H54 (cell line): ENCODE results near the gene CRACDL.

Source experiments
- DNase-seq: peaks from one replicate; pipeline ENCODE4 v3.0.0; 2011; ENCODE audit warnings: low spot score, mixed read lengths; ENCODE audit not compliant: insufficient read length
- FAIRE-seq: peaks from 3 replicates; lab custom pipeline; 2011; peaks lifted over from hg19 to GRCh38; lab: Jason Lieb, UNC
- POLR2A ChIP-seq: IDR thresholded peaks from 2 replicates; pipeline ENCODE4 v1.6.1; 2011; ENCODE audit warnings: low read depth, mild to moderate bottlenecking, low read length

Gene CRACDL

DNA sequence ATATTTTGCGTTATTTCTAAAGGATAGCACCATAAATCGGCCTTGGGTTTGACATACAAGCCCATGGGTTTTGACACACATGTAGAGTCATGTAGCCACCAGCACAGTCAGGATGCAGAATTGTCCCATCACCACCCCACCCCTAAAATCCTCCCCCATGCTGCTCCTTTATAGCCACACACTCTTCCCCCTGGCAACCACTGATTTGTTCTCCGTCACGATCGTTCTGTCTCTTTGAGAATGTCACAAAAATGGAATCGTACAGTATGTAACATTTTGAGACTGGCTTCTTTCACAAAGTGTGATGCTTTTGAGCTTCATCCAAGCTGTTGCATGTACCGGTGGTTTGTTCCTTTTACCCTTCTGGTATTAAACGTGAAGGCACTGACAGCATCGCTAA lies 39.1 kb downstream of the CRACDL start:
- TF ChIP-seq POLR2A: no peak
- no peak for DNase-seq
- no peak for FAIRE-seq

- DNase-seq (no peak), FAIRE-seq (no peak)
- TF ChIP-seq POLR2A: no peak
Observed at GRCh38 chr2:98896416-98896815, 39.6 kb downstream of the CRACDL start.

GRCh38 chr2:98895901-98896300 lies 40.1 kb downstream of the CRACDL start:
- DNase-seq: no peak
- FAIRE-seq: no peak
- TF ChIP-seq POLR2A: no peak

- DNase-seq (no peak), FAIRE-seq (no peak)
- TF ChIP-seq POLR2A: no peak
Observed at GRCh38 chr2:98895221-98895620, 40.8 kb downstream of the CRACDL start.

DNA sequence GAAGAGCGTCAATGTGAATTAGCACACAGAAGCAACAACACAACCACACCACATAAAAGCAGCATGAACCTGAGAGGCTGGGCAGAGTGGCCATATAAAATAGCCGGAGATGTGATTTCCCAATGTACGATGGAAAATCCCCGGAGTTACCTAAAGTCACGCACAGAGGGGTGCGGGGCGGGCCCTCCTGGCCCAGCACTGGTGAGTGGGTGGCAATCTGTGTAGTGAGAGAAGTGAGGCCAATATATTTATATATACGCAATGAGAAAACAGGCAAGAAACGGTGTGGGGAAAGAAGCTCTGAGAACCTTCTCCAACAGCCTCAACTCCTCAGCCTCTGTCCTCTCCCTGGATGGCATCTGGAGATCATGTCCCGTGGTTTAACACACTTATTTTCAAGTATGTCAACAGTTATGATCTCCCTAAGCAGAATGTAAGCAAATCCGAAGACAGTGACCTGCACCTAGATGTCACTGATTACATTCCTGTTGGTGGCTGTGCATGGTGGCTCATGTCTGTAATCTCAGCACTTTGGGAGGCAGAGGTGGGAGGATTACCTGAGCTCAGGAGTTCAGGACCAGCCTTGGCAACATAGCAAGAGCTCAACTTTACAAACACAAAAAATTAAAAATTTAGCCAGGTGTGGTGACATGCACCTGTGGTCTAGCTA lies 41.6 kb downstream of the CRACDL start:
- DNase-seq: no peak
- TF ChIP-seq POLR2A: no peak
- no peak for FAIRE-seq

GRCh38 chr2:98893911-98894321 lies 42.1 kb downstream of the CRACDL start:
- DNase-seq: no peak

DNA sequence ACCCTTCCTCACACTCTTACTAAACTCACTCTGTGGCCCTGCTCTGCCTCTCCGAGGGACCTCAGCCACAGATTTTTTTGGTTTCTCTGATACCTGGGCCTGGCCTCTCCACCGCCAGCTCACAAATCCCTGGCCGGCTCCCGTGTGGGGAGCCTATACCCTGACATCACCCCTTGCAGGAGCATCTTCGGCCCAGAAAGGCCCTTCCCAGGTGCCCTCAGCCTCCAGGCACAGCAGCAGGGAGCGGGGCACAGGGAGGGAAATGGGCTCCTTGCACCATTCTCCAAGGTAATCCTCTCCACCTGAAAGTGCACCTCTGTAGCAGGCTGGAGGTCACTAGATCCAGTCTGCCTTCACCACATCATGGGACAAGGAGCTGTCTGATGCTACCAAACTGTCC lies 43.2 kb downstream of the CRACDL start:
- DNase-seq (no peak), FAIRE-seq (no peak)
- no peak for TF ChIP-seq POLR2A

More at GRCh38 chr2:98893911-98894321, 42.1 kb downstream of the CRACDL start:
- FAIRE-seq: no peak
- TF ChIP-seq POLR2A: no peak

- DNase-seq (no peak), FAIRE-seq (no peak)
- TF ChIP-seq POLR2A: no peak
Observed at GRCh38 chr2:98891591-98891990, 44.4 kb downstream of the CRACDL start.

DNA sequence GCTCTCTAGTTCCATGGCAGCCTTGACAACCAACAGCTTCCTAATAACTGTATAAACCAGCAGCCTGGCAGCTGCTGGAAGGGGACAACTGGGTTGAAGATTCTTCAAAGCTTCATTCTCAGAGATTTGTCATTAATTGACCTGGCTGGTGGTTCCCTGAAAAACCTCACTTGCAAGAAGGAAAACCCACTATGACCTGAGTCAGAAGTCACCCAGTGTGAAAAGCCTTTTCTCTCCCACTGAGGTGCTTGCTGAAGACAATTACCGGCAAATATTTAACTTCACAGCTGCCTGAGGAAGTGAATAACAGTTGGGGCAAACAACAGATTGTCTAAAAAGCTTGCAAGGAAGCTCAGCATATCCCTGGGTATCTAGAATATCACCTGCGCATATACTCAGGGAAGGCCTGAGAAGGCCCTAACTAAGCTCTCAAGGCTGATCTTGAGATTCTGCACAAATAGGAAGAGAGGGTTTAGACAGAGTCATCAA lies 49.9 kb downstream of the CRACDL start:
- no peak for TF ChIP-seq POLR2A
- no peak for FAIRE-seq
- DNase-seq: no peak

DNA sequence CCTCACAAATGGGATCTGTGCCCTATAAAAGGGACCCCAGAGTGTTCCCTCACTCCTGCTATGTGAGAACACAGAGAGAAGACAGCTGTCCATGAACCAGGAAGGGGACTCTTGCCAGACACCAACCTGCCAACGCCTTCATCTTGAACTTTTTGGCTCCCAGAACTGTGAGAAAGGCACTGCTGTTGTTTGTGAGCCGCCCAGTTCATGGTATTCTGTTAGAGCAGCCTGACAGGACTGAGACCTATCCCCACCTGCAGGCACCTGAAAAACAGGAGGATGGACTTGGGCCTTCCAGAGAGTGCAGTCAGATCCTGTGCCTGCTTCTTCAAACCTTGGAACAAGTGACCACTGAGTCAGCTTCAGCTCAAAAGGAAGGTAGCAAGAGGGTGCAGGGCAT lies 51.4 kb downstream of the CRACDL start:
- DNase-seq (no peak), FAIRE-seq (no peak)
- TF ChIP-seq POLR2A: no peak

- FAIRE-seq (no peak), DNase-seq (no peak)
- TF ChIP-seq POLR2A: no peak
Observed at GRCh38 chr2:98883780-98884211, 52.2 kb downstream of the CRACDL start.

DNA sequence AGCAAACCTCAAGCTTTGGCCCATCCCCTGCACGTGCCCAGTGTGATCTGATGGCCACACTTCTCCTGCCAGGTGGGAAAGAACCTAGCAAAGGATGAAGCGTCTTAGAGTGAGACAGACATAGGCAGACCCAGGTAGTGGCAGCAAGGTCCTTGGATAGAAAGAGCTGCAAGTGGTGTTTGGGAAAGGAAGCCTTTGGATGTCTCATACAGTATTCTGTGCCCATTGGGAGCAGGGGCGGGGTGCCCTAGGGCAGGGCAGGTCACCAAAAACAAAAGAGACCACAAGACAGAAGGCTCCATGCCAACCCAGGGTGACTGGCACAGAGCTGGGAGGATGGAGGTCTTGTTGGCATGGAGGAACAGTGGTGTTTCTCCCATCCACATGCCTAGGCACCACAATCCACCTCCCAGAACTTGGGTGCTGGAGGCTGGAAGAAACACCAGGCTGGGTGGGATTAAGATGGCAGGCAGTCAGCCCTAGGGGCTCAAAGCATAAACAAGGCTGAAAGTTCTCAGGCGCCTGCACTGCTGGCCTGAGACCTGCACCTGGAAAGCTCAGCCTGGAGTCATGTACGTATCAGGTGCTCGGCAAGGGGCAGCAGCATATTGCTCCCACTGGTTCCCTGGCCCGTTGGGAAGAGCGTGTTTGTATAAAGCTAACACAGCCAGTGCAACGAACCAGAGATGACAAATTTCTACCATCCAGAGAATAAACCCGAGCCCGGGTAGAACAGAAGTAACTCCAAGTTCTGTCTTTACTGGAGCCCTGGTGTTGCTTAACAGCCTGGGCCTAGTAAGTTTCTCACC lies 52.9 kb downstream of the CRACDL start:
- no peak for TF ChIP-seq POLR2A
- DNase-seq (no peak), FAIRE-seq (no peak)

DNA sequence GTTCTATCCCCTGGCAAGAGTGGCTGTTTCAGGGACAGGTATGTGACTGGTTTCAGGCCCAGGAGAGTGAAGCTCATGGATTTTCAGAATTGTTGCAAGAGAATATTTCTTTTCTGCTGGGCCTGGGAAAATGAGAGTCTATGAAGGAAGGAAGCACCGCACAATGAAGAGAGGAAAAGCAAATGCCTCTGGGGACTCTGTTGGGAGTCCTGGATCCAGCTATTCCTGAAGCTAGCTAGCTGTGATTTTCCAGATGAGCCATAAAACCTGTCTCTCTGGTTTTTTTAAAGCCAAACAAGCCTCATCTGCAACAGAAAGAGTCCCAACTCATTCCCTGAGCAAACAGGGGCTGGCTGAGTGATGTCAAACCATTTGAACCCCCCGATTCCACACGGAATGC lies 53.7 kb downstream of the CRACDL start:
- FAIRE-seq: no peak

GRCh38 chr2:98881153-98881650 lies 54.8 kb downstream of the CRACDL start:
- DNase-seq: no peak
- TF ChIP-seq POLR2A: no peak
- no peak for FAIRE-seq

More for the DNA sequence above, 53.7 kb downstream of the CRACDL start:
- no peak for TF ChIP-seq POLR2A
- DNase-seq: no peak
